Colonic mucosa (tissue), 4 donors: ENCODE measurements around the gene GDF11. TPM values are rescaled to one million over a fixed set of nuclear protein-coding genes. Genes with fewer than 3 reads are reported as not detected.
"Not testable (repeated sequence)": the region's sequence is repeated elsewhere in the genome, so short reads cannot be mapped to it uniquely, and the experiment has no call there.

Experiments
- DNase-seq: peaks from one replicate; pipeline ENCODE4 v3.0.0-alpha.2; 2020
- H3K27ac ChIP-seq: fragments of 200-600 bp; one replicate; pipeline ENCODE4 v1.8.0; 2021
- H3K27me3 ChIP-seq: fragments of 200-600 bp; one replicate; pipeline ENCODE4 v1.8.0; 2021
- H3K36me3 ChIP-seq: fragments of 200-600 bp; one replicate; pipeline ENCODE4 v1.8.0; 2021
- H3K4me1 ChIP-seq: fragments of 200-600 bp; one replicate; pipeline ENCODE4 v1.8.0; 2021; ENCODE audit warnings: mild to moderate bottlenecking
- H3K4me3 ChIP-seq: fragments of 200-600 bp; one replicate; pipeline ENCODE4 v1.8.0; 2021
- H3K9ac ChIP-seq, 2 donors: one replicate each; pipeline ENCODE4 v1.7.0; 2013; ENCODE audit warnings: control low read depth in 2 of 2, low read depth in 2 of 2, low read length in 2 of 2
- H3K9me3 ChIP-seq: fragments of 200-600 bp; one replicate; pipeline ENCODE4 v1.8.0; 2021
- intact Hi-C: fragments of 100-400 bp; cut with DNase I; formaldehyde crosslinking; loops from one replicate; pipeline ENCODE4 v1.14.1; 2022
- total RNA-seq, 2 donors: library from RNA; stranded (reverse); fragmentation: NEBNext Ultra II Directional in 1 of 2; extraction: Animal tissue kit (Norgen Biotek cat#: 25700) in 1 of 2; gene quantifications; one replicate each; pipeline ENCODE4 v1.2.1, GENCODE V29; 2021
- TF ChIP-seq, protein P1 (sequence below): fragments of 200-600 bp; IDR thresholded peaks from one replicate; pipeline ENCODE4 v1.8.0; 2022; ENCODE audit warnings: antibody characterized with exemption, mild to moderate bottlenecking
- donor health status: healthy.
- donor health status: DM: no; HTN: no; CAD: no.
- donor health status: DM: no; HTN: no; CAD: no.

The GDF11 gene
- total RNA-seq, 2 donors from 2014 or later: 3.2 to 3.7 TPM

DNA sequence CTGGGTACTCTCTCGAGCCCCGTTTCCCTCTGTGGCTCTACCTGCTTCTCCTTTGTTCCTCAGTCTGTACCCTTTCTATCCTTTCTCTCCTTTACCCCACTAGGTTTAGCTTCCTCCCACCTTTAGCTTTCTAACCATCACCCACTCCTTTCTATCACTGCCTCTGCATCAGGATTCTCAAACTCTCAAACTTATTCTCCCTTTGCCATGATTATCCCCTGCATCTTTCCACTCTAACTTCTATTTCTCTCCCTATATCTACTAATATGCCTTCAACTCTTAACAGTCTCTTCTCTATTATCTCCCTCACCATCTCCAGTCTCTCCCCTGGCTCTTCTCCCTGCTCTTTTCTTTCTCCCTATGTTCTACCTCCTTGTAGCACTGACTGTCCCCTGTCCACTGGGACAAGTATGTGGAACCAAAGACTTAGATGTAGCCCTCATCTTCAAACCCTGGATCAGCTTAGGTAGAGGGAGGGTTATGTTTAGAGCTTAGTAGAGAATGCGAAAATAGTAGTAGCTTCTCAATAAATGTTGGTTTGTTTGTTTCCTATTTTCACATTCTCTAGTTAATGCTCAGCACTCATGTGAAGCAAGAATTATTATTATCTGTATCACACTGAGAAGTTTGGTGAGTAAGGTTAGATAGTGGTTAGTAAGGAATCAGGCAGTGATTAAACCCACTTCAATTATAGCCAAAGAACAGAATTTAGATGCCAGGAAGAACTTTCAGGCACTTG is 3.4 kb downstream of the GDF11 start:
- H3K4me3 ChIP-seq: no peak overlapping the region
- TF ChIP-seq, protein P1, sequence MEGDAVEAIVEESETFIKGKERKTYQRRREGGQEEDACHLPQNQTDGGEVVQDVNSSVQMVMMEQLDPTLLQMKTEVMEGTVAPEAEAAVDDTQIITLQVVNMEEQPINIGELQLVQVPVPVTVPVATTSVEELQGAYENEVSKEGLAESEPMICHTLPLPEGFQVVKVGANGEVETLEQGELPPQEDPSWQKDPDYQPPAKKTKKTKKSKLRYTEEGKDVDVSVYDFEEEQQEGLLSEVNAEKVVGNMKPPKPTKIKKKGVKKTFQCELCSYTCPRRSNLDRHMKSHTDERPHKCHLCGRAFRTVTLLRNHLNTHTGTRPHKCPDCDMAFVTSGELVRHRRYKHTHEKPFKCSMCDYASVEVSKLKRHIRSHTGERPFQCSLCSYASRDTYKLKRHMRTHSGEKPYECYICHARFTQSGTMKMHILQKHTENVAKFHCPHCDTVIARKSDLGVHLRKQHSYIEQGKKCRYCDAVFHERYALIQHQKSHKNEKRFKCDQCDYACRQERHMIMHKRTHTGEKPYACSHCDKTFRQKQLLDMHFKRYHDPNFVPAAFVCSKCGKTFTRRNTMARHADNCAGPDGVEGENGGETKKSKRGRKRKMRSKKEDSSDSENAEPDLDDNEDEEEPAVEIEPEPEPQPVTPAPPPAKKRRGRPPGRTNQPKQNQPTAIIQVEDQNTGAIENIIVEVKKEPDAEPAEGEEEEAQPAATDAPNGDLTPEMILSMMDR: no peak
- intact Hi-C loops: loop anchor here (10.0 kb wide), 1 partner anchor 288 kb away; no protein-coding TSS in a partner anchor
- H3K9ac ChIP-seq: no peak overlapping the region
- H3K27me3 ChIP-seq: no peaks in the 10 kb centered on the region
- no peaks in the 10 kb centered on the region for H3K9me3 ChIP-seq
- no peaks in the 10 kb centered on the region for H3K4me1 ChIP-seq
- DNase-seq: no peak
- H3K27ac ChIP-seq: no peak overlapping the region
- H3K36me3 ChIP-seq: no peaks in the 10 kb centered on the region

DNA sequence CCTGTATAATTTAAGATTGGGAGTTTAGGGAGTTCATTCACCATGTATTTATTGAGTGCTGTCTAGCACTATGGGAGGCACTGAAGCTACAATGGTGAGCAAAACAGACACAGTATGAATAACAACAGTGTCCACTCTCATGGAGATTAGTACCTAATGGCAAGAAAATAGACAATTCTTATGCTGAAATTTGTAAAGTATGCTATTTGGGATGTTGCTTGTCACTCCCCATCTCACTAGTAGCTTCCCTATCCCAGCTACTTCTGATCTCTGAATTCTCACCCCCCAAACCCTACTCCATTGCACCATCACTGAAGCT is 4.0 kb downstream of the GDF11 start:
- no peak overlapping the region for H3K27ac ChIP-seq
- no peak overlapping the region for H3K4me3 ChIP-seq
- H3K36me3 ChIP-seq: no peaks in the 10 kb centered on the region
- H3K9me3 ChIP-seq: no peaks in the 10 kb centered on the region
- no peak overlapping the region for H3K9ac ChIP-seq
- no peak for DNase-seq
- intact Hi-C loops: loop anchor here (10.0 kb wide), 1 partner anchor 288 kb away; no protein-coding TSS in a partner anchor
- TF ChIP-seq, protein P1: no peak
- H3K27me3 ChIP-seq: no peaks in the 10 kb centered on the region
- H3K4me1 ChIP-seq: no peaks in the 10 kb centered on the region

DNA sequence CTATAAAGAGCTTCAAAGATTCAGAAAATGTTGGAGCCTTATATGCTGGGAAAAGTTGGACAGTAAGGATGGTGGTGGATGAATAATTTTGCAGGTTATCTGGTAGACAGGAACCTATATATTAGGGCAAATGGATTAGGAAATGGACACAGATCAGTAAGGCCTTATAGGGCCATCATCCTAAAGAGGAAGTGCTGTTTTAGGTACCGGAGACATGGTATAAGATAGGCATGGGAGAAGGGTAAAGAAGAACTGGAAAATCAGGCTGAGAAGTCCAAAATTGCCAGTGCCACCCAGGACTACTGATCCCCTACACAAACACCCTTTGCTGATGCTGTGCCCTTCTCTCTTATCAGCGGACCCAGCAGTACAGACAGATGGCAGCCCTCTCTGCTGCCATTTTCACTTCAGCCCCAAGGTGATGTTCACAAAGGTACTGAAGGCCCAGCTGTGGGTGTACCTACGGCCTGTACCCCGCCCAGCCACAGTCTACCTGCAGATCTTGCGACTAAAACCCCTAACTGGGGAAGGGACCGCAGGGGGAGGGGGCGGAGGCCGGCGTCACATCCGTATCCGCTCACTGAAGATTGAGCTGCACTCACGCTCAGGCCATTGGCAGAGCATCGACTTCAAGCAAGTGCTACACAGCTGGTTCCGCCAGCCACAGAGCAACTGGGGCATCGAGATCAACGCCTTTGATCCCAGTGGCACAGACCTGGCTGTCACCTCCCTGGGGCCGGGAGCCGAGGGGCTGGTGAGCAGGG is 5.5 kb downstream of the GDF11 start:
- no peaks in the 10 kb centered on the region for H3K9me3 ChIP-seq
- no peak overlapping the region for H3K27ac ChIP-seq
- no peak overlapping the region for H3K9ac ChIP-seq
- no peaks in the 10 kb centered on the region for H3K36me3 ChIP-seq
- no peak overlapping the region for H3K4me3 ChIP-seq
- TF ChIP-seq, protein P1: no peak
- no peak for DNase-seq
- H3K4me1 ChIP-seq: no peaks in the 10 kb centered on the region
- no peaks in the 10 kb centered on the region for H3K27me3 ChIP-seq
- intact Hi-C loops: loop anchor here (10.0 kb wide), 1 partner anchor 286 kb away; no protein-coding TSS in a partner anchor

DNA sequence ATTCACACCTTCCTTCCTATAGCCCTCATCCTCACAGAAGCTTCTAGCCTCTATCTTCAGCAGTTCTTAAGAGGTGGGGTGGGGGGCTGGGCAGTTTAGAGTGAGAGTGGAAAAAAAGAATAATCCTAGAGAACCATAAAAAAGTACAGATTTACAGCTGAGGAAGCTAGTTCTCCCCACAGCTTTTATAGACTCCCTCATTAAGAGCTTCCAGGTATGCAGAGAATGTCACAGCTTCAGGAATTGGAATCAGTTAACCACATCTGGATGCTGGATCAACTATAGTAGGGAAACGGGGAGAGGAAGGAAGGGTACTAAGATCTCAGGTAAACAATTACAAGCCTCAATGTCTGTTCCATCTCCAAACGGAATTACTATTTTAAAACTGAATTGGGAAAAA is 12.3 kb downstream of the GDF11 start:
- intact Hi-C loops: no loop called here

DNA sequence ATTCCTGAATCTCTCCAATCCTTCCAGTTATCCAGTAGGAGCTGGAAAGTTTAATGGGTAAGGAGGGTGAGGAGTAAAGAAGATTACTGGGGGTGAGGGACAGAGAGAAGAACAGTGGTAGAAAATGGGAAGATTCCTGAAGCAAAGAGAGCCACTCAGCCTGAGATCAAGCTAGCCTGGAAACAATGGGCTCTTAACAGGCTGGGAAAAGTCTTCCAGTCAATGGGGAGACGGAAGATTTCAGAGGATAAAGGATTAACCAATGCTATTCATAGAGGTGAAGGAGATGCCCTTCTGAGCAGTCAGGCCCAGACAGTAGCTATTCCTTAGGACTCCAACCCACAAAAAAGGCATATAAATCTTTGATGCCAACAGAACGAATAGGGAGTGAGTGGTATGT is 14.8 kb downstream of the GDF11 start:
- no peaks in the 10 kb centered on the region for H3K27me3 ChIP-seq
- intact Hi-C loops: no loop called here
- DNase-seq: no peak
- H3K27ac ChIP-seq: no peak overlapping the region
- TF ChIP-seq, protein P1: no peak
- no peaks in the 10 kb centered on the region for H3K4me1 ChIP-seq
- H3K9me3 ChIP-seq: no peaks in the 10 kb centered on the region
- peaks cover 6% of the 10 kb centered on the region for H3K36me3 ChIP-seq
- H3K9ac ChIP-seq: no peak overlapping the region
- no peak overlapping the region for H3K4me3 ChIP-seq

More for the DNA sequence above, 12.3 kb downstream of the GDF11 start:
- Histone ChIP-seq H3K9me3 (no peaks in the 10 kb centered on the region), H3K27me3 (no peaks in the 10 kb centered on the region), H3K36me3 (peaks cover 6% of the 10 kb centered on the region), H3K4me3 (no peak overlapping the region), H3K9ac (no peak overlapping the region), H3K4me1 (no peaks in the 10 kb centered on the region), H3K27ac (no peak overlapping the region)
- TF ChIP-seq, protein P1: no peak
- no peak for DNase-seq

DNA sequence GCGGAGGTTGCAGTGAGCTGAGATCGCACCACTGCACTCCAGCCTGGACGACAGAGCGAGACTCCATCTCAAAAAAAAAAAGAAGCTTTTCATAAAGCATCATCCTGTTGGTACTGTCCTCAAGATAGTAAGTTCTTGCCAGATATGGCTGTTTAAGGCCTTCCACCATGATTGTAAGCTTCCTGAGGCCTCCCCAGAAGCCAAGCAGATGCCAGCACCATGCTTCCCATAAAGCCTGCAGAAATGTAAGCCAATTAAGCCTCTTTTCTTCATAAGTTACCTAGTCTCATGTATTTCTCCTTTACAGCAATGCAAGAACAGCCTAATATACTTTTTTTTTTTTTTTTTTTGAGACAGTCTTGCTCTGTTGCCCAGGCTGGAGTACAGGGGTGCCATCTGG is 15.7 kb downstream of the GDF11 start:
- intact Hi-C loops, DNase-seq, H3K4me1 ChIP-seq, H3K36me3 ChIP-seq, H3K9ac ChIP-seq, H3K9me3 ChIP-seq, H3K27ac ChIP-seq, H3K27me3 ChIP-seq, H3K4me3 ChIP-seq: not testable (repeated sequence)
